ENCODE measurements around the gene TFF2. TPM values are rescaled to one million over a fixed set of nuclear protein-coding genes. Genes with fewer than 3 reads are reported as not detected.

Gene TFF2
- total RNA-seq, 2 experiments from 2014 or later: not detected

DNA sequence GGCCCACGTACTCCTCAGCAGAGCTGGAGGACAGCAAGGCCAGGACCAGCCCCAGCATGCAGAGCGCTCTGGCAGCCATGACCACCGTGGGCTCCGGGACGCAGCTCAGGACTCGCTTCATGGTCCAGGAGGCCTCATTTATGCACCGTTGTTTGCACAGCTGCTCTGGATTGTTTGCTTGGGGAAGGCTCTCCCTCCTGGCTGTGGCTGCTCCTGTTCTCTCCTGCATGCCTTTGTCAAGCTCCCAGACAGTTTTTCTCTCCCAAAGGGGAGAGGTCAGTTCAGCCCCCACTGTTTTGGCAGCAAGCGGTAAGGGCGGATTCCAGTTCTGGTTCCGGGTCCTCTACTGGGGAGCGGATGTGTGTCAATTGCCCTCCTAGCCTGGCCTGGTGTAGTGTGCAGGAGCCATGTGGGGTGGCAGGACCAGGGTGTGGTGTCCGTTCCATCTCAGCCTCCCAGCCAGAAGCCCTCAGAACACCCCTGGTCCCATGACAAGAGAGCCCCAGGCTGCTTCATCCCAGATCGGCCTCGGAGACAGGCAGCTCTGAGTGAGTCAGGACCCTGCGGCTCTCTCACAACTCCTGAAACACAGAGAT lies 35.4 kb downstream of the TFF2 start, which contains the start of gene TFF3:
Gene TFF3 (minus strand): TSS at position 114 of the 596 bp plus-strand sequence. CDS start 35 bp downstream, at position 79.
- no peak within 1 kb of the TSS for H3K4me3 Mint-ChIP-seq
- no peak for ATAC-seq
- H3K36me3 Mint-ChIP-seq: no peaks in the 10 kb centered on the region
- CTCF ChIA-PET: no interaction called here
- no peaks in the 10 kb centered on the region for H3K27me3 Mint-ChIP-seq
- peaks cover 20% of the 10 kb centered on the region for H3K4me1 Mint-ChIP-seq
- peak; percentile 32 for DNase-seq
- H3K27ac Mint-ChIP-seq: no peak within 1 kb of the TSS
- H3K9me3 Mint-ChIP-seq (ENCODE audit: low read depth): no peaks in the 10 kb centered on the region

DNA sequence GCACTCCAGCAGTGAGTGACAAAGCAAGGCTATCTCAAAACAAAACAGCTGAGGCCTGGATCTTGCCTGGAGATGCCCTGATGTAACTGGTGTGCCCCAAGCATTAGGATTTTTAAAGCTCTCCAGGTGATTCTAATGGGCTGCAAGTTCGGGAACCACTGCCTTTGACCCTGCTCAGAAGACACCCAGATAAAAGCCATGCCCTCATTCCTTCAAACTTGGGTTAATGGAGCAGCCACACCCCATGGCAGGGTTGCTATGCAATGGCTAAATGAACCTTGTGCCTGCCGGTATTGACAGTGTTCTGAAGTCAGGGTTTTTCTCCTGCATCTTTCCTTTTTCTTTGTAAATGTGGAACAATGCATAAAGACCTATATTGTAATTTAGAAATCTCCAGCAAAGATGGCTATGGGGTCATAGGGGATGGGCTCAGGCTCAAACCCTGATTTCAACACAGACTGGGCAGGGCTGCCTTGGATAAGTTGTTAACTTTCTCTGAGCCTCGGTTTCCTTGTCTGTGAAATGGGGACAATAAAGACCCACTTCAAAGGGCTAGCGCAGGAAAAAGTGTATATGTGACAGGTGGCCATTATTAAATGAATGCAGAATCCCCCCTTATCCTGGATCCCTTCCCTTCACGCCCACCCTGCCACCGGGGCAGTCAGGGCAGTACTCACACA lies 36.0 kb downstream of the TFF2 start:
- Mint-ChIP-seq H3K4me3 (no peak overlapping the region), H3K4me1 (peaks cover 18% of the 10 kb centered on the region), H3K9me3 (ENCODE audit: low read depth) (no peaks in the 10 kb centered on the region), H3K36me3 (no peaks in the 10 kb centered on the region), H3K27me3 (no peaks in the 10 kb centered on the region), H3K27ac (no peak overlapping the region)
- DNase-seq (peak; percentile 16), ATAC-seq (no peak)
- CTCF ChIA-PET: no interaction called here

DNA sequence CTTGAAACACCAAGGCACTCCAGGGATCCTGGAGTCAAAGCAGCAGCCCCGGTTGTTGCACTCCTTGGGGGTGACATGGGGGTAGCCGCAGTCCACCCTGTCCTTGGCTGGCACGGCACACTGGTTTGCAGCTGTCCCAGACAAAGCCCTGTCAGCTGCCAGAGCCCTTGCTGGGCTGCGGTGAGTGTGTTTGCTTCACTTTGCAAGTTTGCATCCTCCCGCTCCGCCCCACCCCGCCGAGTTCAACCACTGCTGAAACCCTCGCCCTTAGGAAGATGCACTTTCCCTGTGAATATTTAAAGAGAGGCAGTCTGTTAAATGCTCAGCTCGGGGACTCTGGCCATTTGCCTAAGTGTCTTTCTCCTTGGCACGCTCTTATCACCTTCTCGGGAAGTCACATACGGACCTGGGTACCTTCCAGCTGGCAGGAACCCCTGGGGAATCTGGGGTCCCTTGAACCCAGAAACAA lies 37.3 kb downstream of the TFF2 start:
- Mint-ChIP-seq H3K36me3 (no peaks in the 10 kb centered on the region), H3K4me3 (no peak overlapping the region), H3K27ac (peak overlapping the region; percentile 39), H3K9me3 (ENCODE audit: low read depth) (no peaks in the 10 kb centered on the region), H3K27me3 (no peaks in the 10 kb centered on the region), H3K4me1 (peaks cover 13% of the 10 kb centered on the region)
- ATAC-seq (no peak), DNase-seq (peak; percentile 49)
- CTCF ChIA-PET: interaction anchor here (0.7 kb wide), 1 partner anchor 137 kb away, joined by 3 read pairs; no protein-coding TSS in a partner anchor

DNA sequence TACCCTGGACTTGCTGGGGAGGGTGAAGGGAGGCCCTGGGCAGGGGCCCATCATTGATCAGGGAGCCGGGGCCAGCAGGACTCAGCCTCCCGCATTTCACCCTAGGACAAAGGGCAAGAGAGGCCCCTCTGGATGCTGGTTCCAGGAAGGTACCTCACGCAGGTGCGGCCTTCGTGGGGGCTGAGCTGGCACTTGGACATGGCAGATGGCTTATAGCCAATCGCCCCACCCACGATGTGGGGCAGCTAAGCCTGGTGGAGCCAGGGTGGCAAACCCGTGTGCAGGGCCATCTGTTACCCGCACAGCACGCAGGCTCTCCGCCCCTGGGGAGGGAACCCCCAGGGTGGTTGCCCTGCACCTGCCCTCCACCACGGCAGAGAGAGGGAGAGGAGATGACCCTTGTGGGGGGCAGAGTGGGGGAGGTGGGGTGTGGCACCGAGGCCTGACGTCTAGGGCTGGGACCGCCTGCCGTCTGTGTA lies 38.1 kb downstream of the TFF2 start:
- H3K36me3 Mint-ChIP-seq: no peaks in the 10 kb centered on the region
- no peak for ATAC-seq
- no peak overlapping the region for H3K4me3 Mint-ChIP-seq
- H3K27ac Mint-ChIP-seq: no peak overlapping the region
- DNase-seq: peak; percentile 29
- H3K9me3 Mint-ChIP-seq (ENCODE audit: low read depth): no peaks in the 10 kb centered on the region
- H3K27me3 Mint-ChIP-seq: no peaks in the 10 kb centered on the region
- CTCF ChIA-PET: no interaction called here
- peaks cover 12% of the 10 kb centered on the region for H3K4me1 Mint-ChIP-seq

DNA sequence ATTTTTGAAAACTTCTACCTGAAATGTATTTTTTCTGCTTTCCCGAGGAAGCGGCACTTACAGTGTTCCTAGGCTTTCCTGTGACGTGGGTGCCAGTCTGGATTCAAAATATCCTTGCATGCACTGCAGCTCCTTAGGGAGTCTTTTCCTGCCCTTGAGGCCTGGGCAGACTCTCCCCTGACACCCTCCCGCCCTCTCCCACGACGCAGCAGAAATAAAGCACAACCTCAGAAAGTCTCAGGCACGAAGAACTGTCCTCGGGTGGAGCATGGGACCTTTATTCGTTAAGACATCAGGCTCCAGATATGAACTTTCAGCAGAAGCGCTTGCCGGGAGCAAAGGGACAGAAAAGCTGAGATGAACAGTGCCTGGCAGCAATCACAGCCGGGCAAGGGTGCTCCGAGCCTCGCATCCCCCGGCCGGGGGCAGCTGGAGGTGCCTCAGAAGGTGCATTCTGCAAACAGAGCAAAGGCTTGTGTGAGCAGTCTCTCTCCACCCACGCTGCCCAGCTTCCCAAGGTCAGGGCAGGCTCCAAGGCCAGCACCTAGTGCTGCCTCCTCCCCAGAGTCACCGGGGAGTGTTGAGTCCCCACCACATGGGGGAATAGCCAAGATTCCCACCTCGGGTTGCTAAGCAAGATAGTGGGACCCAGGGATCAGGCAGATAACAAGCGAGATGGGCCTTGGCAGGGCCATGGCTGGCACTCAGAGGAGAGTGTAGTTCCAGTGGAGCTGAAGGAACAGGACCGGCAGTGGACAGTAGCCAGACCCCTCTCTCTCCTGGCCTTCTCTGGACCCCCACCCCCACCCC lies 38.8 kb downstream of the TFF2 start:
- no peak overlapping the region for H3K27ac Mint-ChIP-seq
- no peak overlapping the region for H3K4me3 Mint-ChIP-seq
- H3K27me3 Mint-ChIP-seq: peaks cover 6% of the 10 kb centered on the region
- DNase-seq (peak; percentile 28), ATAC-seq (no peak)
- H3K36me3 Mint-ChIP-seq: no peaks in the 10 kb centered on the region
- H3K9me3 Mint-ChIP-seq (ENCODE audit: low read depth): no peaks in the 10 kb centered on the region
- H3K4me1 Mint-ChIP-seq: peaks cover 12% of the 10 kb centered on the region
- CTCF ChIA-PET: interaction anchor here (2.7 kb wide), 1 partner anchor 139 kb away, joined by 22 read pairs; no protein-coding TSS in a partner anchor

DNA sequence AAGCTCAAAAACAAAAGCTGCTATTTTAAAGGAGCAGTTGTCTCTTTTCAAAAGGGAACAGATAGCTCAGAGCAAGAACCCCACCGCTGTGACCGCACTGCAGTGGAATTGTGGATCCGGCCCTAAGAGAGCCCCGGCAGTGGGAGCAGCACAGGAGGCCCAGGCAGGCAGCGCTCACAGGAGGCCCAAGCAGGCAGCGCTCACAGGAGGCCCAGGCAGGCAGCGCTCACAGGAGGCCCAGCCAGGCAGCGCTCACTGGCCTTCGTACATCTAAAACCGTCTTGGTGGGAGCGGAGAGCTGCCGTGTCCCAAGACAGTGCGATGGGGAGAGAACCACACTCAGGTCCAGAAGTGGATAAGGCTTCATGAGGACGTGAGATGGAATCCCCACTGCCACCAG lies 39.6 kb downstream of the TFF2 start:
- Mint-ChIP-seq H3K4me1 (peaks cover 18% of the 10 kb centered on the region), H3K9me3 (ENCODE audit: low read depth) (no peaks in the 10 kb centered on the region), H3K4me3 (no peak overlapping the region), H3K36me3 (no peaks in the 10 kb centered on the region), H3K27ac (no peak overlapping the region), H3K27me3 (peaks cover 12% of the 10 kb centered on the region)
- CTCF ChIA-PET: interaction anchor here (0.7 to 3.4 kb wide), 15 partner anchors 9 to 184 kb away, joined by 3 to 25 read pairs (median 8); partner anchors contain the start of genes RSPH1 and UBASH3A
- no peak for ATAC-seq
- DNase-seq: no peak

DNA sequence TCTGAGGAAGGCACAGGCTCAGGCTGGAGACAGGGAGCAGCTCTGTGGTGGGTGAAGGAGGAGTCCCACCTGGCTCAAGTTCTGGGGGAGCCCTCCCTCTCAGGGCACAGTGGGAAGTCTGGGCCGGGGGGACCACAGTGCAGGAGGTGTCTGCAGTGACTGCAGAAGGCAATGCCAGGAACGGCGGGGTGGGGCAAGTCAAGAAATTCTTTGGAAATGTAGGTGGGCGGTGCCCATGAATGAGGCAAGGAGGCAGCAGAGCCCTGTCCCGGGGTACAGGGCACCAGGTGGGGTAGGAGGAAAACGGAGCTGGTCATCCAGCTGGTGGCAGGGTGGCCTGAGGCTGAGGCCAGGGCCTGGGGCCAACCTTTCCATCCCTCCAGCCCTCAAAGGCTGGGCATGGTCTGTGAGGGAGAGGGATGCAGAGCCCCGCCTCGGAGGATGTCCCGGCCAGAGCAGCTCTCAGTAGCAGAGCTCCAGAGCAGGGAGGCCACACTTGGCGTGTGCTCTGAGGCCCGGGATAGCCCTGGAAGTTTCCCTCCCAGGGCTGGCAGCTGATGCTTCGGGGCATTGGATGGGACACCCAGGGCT lies 40.3 kb downstream of the TFF2 start:
- H3K4me3 Mint-ChIP-seq: no peak overlapping the region
- peaks cover 19% of the 10 kb centered on the region for H3K27me3 Mint-ChIP-seq
- CTCF ChIA-PET: interaction anchor here (0.7 to 3.4 kb wide), 26 partner anchors 9 to 248 kb away, joined by 3 to 25 read pairs (median 5); partner anchors contain the start of genes RSPH1, TFF1 and UBASH3A
- H3K36me3 Mint-ChIP-seq: no peaks in the 10 kb centered on the region
- ATAC-seq (no peak), DNase-seq (no peak)
- H3K27ac Mint-ChIP-seq: peak overlapping the region; percentile 24
- peaks cover 18% of the 10 kb centered on the region for H3K4me1 Mint-ChIP-seq
- no peaks in the 10 kb centered on the region for H3K9me3 Mint-ChIP-seq (ENCODE audit: low read depth)

DNA sequence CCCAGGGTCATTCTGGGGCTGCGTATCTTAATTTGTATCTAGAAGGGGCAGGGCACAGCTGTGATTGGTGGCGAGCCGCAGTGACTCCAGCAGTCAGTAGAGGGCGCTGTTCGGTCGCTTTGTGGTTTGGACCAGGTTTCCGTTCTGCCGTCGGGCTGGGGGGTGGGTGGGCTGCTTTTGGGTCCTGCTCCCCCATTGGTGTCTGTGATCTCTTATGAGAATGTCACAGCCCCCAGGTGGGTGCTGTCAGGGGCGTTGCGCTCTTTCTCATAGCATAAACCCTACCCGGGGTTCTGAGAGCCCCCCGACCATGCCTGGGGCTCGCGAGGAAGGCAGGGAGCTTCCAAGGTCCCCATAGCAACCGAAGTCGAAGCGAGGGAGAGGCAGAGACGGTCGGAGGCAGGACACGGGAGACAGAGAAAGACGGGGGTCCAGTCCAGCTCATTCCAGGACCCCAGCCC lies 41.0 kb downstream of the TFF2 start:
- H3K27ac Mint-ChIP-seq: no peak overlapping the region
- no peaks in the 10 kb centered on the region for H3K9me3 Mint-ChIP-seq (ENCODE audit: low read depth)
- H3K27me3 Mint-ChIP-seq: peaks cover 20% of the 10 kb centered on the region
- peak; percentile 81 for DNase-seq
- CTCF ChIA-PET: interaction anchor here (0.5 to 3.4 kb wide), 33 partner anchors 8 to 1419 kb away, joined by 3 to 25 read pairs (median 4); partner anchors contain the start of genes RSPH1, TFF1 and UBASH3A
- no peak overlapping the region for H3K4me3 Mint-ChIP-seq
- H3K4me1 Mint-ChIP-seq: peaks cover 18% of the 10 kb centered on the region
- ATAC-seq: peak; percentile 79
- H3K36me3 Mint-ChIP-seq: no peaks in the 10 kb centered on the region

DNA sequence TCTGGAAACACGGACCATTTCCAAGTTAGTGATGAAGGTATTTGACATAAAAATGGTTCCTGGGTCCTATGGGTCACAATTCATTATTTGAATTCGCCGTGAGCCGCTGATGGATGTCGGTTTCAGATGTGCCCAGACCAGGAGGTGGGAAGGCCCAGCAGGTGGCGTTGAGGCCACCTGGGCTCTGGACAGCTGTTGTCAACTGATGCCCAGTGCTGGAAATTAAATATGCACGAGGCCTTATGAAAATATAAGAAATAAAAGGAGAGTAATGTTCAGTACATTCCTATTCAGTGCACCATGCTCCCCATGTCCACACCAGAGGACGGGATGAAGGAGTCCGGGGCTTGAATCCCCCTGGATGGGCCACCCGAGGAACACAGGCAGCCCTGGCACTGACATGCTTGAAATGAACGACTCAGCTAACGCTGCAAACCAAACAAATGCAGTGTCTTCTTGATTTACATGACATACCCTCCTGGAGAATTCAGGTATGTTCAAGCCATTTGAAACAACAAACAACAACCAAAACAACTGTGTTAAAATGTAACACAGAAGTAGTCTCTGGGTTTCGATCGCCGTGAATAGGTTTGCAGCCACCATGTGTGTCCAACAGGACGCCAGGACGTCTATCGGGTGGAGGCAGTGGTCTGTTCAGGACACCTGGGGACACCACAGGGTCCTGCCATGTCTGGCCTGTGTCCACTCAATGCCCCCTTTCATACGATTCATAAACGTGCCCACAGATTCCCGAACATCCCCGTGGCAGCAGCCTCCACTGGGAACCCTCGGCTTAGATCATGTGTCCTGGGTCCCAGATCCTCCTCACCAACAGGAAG lies 41.7 kb downstream of the TFF2 start:
- H3K36me3 Mint-ChIP-seq: no peaks in the 10 kb centered on the region
- ATAC-seq (no peak), DNase-seq (no peak)

DNA sequence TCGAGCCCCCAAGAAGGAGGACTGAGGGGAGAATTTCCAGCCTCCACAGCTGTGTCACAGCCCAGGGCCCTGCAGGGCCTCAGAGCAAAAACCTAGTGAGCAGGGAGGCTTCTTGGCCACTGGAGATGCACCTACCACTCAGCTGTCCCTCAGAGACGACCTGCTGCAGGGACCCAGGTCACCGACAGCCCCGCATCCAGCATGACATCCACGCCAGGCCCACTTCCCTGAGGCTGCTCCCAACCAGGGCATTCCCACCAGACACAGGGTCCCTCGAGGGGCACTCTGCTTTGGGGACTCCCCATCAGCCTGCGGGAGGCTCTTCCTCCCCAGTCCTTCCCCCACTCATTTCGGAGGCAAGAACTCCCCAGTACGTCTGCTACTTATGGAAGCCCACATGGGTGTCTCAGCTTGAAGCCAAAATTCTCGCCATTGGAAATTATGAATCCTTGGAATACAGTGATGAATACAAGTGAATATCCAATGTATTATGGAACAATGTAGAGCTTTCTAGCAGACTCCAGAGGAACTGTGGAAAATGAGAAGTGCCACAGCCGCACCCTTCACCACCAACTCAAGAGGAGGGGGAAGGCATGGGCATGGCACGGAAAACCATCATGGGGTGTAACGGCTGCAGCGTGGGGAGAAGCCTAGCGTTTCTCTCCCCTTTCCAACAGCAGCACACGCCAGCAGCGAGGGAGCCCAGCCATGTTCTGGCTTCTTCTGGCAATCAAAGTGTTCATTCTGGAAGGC lies 42.5 kb downstream of the TFF2 start:
- Mint-ChIP-seq H3K27me3 (peaks cover 26% of the 10 kb centered on the region), H3K27ac (no peak overlapping the region), H3K4me3 (no peak overlapping the region), H3K36me3 (no peaks in the 10 kb centered on the region), H3K4me1 (peaks cover 12% of the 10 kb centered on the region), H3K9me3 (ENCODE audit: low read depth) (no peaks in the 10 kb centered on the region)
- CTCF ChIA-PET: interaction anchor here (1.0 to 3.4 kb wide), 6 partner anchors 11 to 163 kb away, joined by 3 to 24 read pairs (median 9); no protein-coding TSS in a partner anchor
- no peak for ATAC-seq
- no peak for DNase-seq

More for the DNA sequence above, 41.7 kb downstream of the TFF2 start:
- Mint-ChIP-seq H3K9me3 (ENCODE audit: low read depth) (no peaks in the 10 kb centered on the region), H3K27ac (no peak overlapping the region), H3K4me3 (no peak overlapping the region), H3K4me1 (peaks cover 18% of the 10 kb centered on the region), H3K27me3 (peaks cover 25% of the 10 kb centered on the region)
- CTCF ChIA-PET: interaction anchor here (0.5 to 3.4 kb wide), 27 partner anchors 8 to 1419 kb away, joined by 3 to 25 read pairs (median 5); partner anchors contain the start of gene UBASH3A

DNA sequence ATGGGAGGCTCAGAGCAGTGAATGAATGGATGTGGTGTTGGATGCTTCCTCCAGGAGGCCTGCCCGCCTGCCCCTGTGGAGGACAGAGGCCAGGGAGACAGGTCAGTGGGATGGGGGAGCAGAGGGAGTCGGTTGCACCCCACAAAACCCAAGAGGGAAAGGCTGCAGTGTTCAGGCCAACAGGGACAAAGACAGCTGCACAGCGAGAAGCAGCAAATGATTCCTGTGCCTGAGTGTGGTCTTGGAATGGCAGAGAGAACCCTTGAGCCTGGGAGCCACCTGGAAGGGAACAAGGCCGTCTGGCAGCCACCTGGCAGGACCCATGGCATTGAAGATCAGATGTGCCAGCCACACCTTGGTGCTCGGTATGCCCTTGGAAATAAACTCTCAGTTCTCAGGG lies 43.7 kb downstream of the TFF2 start:
- H3K9me3 Mint-ChIP-seq (ENCODE audit: low read depth): no peaks in the 10 kb centered on the region
- CTCF ChIA-PET: interaction anchor here (1.7 kb wide), 1 partner anchor 48 kb away, joined by 3 read pairs; no protein-coding TSS in a partner anchor
- no peaks in the 10 kb centered on the region for H3K36me3 Mint-ChIP-seq
- no peak overlapping the region for H3K4me3 Mint-ChIP-seq
- peaks cover 12% of the 10 kb centered on the region for H3K4me1 Mint-ChIP-seq
- ATAC-seq (no peak), DNase-seq (no peak)
- H3K27me3 Mint-ChIP-seq: peaks cover 26% of the 10 kb centered on the region
- no peak overlapping the region for H3K27ac Mint-ChIP-seq

Data from activated CD8-positive, alpha-beta memory T cell treated with anti-CD3 and anti-CD28 coated beads, Interleukin-2, amount 10 ng/mL, durations not matched to agents 7 days and 5 days (primary cell).